Glutamatergic neuron (in vitro differentiated cells): Measurements from ENCODE around the gene HAPLN2. TPM values are rescaled to one million over a fixed set of nuclear protein-coding genes. Genes with fewer than 3 reads are reported as not detected.

Experiments
- DNase-seq: peaks from one replicate; pipeline ENCODE4 v3.0.0; 2022
- H3K27ac Mint-ChIP-seq: one replicate; pipeline ENCODE4 v1.8.0; 2020; ENCODE audit warnings: mild to moderate bottlenecking, mixed read lengths, inconsistent platforms; ENCODE audit not compliant: unreplicated experiment
- H3K27me3 Mint-ChIP-seq: one replicate; pipeline ENCODE4 v1.8.0; 2020; ENCODE audit warnings: mild to moderate bottlenecking, moderate library complexity, mixed read lengths, inconsistent platforms; ENCODE audit not compliant: unreplicated experiment
- H3K36me3 Mint-ChIP-seq: one replicate; pipeline ENCODE4 v1.8.0; 2020; ENCODE audit warnings: mild to moderate bottlenecking, mixed read lengths, inconsistent platforms; ENCODE audit not compliant: unreplicated experiment
- H3K4me1 Mint-ChIP-seq: one replicate; pipeline ENCODE4 v1.8.0; 2020; ENCODE audit warnings: mild to moderate bottlenecking, low read depth, mixed read lengths, inconsistent platforms; ENCODE audit not compliant: unreplicated experiment
- H3K4me3 Mint-ChIP-seq: one replicate; pipeline ENCODE4 v1.8.0; 2020; ENCODE audit warnings: mild to moderate bottlenecking, mixed read lengths, inconsistent platforms; ENCODE audit not compliant: unreplicated experiment
- H3K9me3 Mint-ChIP-seq: one replicate; pipeline ENCODE4 v1.8.0; 2020; ENCODE audit warnings: mild to moderate bottlenecking, moderate library complexity, mixed read lengths, inconsistent platforms; ENCODE audit not compliant: unreplicated experiment
- total RNA-seq: library from RNA; stranded (reverse); fragmentation: NEBNext Ultra II Directional; extraction: Animal tissue kit (Norgen Biotek cat#: 25700); gene quantifications from one replicate; pipeline ENCODE4 v1.2.1, GENCODE V29; 2021; ENCODE audit not compliant: unreplicated experiment
- TF ChIP-seq, protein P1 (sequence below): fragments of 200-600 bp; sonication (generic); IDR thresholded peaks from one replicate; pipeline ENCODE4 v1.5.0; 2021; ENCODE audit not compliant: partially characterized antibody, unreplicated experiment

HAPLN2 gene
- total RNA-seq, 1 donor from 2014 or later = 0.71 TPM

DNA sequence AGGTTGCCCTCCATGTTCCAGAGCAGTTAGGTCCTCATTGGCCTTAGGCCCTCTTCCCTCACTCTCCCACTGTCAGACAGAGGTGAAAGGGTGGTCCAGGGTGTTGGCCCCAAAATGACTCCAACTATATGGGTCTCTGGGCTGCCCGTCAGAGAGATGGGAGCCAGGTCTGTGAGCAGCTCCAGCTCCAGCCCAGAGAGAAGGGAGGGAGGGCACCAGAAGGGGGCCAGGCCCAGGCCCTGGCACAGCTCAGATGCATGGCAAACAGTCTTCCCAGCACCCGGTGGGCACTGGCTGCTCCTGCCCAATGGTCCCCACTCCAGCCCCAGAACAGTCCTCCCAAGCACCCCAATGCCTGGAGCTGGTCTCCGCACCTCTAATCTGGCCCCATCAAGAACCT is 24.9 kb downstream of the HAPLN2 start:
- H3K27ac Mint-ChIP-seq = no peak overlapping the region
- peaks cover 21% of the 10 kb centered on the region for H3K27me3 Mint-ChIP-seq
- TF ChIP-seq, protein P1, sequence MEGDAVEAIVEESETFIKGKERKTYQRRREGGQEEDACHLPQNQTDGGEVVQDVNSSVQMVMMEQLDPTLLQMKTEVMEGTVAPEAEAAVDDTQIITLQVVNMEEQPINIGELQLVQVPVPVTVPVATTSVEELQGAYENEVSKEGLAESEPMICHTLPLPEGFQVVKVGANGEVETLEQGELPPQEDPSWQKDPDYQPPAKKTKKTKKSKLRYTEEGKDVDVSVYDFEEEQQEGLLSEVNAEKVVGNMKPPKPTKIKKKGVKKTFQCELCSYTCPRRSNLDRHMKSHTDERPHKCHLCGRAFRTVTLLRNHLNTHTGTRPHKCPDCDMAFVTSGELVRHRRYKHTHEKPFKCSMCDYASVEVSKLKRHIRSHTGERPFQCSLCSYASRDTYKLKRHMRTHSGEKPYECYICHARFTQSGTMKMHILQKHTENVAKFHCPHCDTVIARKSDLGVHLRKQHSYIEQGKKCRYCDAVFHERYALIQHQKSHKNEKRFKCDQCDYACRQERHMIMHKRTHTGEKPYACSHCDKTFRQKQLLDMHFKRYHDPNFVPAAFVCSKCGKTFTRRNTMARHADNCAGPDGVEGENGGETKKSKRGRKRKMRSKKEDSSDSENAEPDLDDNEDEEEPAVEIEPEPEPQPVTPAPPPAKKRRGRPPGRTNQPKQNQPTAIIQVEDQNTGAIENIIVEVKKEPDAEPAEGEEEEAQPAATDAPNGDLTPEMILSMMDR = no peak
- no peak for DNase-seq
- H3K9me3 Mint-ChIP-seq = peaks cover 7% of the 10 kb centered on the region
- H3K36me3 Mint-ChIP-seq = peaks cover 5% of the 10 kb centered on the region
- H3K4me1 Mint-ChIP-seq = peaks cover 40% of the 10 kb centered on the region
- no peak overlapping the region for H3K4me3 Mint-ChIP-seq

DNA sequence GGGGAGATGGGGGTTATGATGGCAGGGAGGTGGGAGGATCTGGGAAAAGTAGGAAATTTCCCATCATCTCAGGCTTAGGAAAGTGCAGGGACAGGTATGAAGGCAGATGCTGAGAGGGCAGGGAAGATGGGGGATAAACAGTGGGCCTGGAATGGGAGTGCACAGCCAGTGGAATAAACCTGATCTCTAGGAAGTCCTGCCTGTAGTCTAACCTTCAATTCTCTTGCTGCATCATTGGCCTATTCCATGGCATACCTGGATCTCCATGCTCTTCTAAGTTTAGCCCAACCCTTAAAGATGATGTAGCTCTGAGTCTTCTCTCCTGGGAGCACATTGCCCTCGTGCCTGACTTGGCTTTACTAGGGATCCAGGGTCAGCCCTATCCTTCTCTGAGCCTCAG is 25.4 kb downstream of the HAPLN2 start:
- TF ChIP-seq, protein P1 = no peak
- Mint-ChIP-seq H3K36me3 (peaks cover 5% of the 10 kb centered on the region), H3K27ac (no peak overlapping the region), H3K27me3 (peaks cover 23% of the 10 kb centered on the region), H3K9me3 (peaks cover 7% of the 10 kb centered on the region), H3K4me1 (peaks cover 35% of the 10 kb centered on the region), H3K4me3 (no peak overlapping the region)
- no peak for DNase-seq

DNA sequence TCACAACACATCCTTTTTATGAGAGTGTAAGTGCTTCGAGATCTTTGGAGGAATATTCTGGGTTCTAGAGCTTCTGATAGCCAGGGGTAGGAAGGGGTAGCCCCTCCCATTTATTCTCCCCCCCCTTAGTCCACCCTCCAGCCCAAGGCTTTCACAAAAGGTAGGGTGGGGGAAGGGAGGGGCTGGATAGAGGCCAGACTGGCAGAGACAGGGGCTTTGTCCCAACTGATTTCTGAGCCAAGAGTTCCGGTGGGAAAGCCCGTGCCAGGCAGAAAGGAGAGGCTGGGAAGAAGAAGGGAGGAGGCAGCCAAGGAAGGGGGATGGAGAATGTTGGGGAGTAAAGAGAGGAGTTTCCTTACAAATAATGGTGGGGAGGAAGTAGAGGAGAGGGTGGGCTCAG is 25.8 kb downstream of the HAPLN2 start:
- Mint-ChIP-seq H3K27me3 (peaks cover 23% of the 10 kb centered on the region), H3K27ac (no peak overlapping the region), H3K4me1 (peaks cover 31% of the 10 kb centered on the region), H3K4me3 (no peak overlapping the region), H3K9me3 (peaks cover 7% of the 10 kb centered on the region), H3K36me3 (peaks cover 5% of the 10 kb centered on the region)
- DNase-seq = no peak
- TF ChIP-seq, protein P1 = no peak

DNA sequence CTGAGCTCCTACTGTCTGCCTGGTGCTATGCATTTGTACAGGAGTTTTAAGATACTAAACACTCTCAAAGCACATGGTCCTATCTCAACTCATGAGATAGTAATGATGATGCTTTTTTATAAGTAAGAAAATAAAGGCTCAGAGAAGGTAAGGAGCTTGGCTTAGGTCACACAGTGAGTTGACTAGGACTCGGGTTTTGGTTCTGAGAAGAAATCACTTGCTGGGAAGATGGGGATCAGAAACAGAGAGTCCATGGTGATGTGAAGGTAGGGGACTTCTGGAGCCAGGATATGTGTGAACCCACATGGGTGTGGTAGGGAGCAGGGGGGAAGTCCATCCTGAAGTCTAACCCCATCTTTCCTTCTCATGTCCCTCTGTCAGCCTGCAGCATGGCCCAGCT is 26.5 kb downstream of the HAPLN2 start:
- Mint-ChIP-seq H3K27me3 (peaks cover 23% of the 10 kb centered on the region), H3K9me3 (peaks cover 7% of the 10 kb centered on the region), H3K4me3 (peak overlapping the region; percentile 46), H3K4me1 (peaks cover 30% of the 10 kb centered on the region), H3K36me3 (peaks cover 5% of the 10 kb centered on the region), H3K27ac (peak overlapping the region; percentile 71)
- TF ChIP-seq, protein P1 = no peak
- DNase-seq = no peak

DNA sequence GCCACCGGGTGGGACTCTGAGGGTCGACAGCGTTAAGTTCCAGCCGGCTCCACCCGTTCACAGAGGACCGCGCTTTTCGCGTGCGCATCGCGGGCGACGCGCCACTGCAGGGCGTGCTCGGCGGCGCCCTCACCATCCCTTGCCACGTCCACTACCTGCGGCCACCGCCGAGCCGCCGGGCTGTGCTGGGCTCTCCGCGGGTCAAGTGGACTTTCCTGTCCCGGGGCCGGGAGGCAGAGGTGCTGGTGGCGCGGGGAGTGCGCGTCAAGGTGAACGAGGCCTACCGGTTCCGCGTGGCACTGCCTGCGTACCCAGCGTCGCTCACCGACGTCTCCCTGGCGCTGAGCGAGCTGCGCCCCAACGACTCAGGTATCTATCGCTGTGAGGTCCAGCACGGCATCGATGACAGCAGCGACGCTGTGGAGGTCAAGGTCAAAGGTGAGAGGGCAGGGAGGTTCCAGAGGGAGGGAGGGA is 27.6 kb downstream of the HAPLN2 start:
- Mint-ChIP-seq H3K27me3 (peaks cover 26% of the 10 kb centered on the region), H3K9me3 (peaks cover 9% of the 10 kb centered on the region), H3K4me3 (no peak overlapping the region), H3K36me3 (peaks cover 5% of the 10 kb centered on the region), H3K4me1 (peaks cover 21% of the 10 kb centered on the region), H3K27ac (no peak overlapping the region)
- TF ChIP-seq, protein P1 = no peak
- DNase-seq = no peak
